PC-3 (cell line): ENCODE results near the gene GMDS. TPM values are rescaled to one million over a fixed set of nuclear protein-coding genes. Genes with fewer than 3 reads are reported as not detected.

ENCODE experiments used
- ATAC-seq: fragments of 200-7000 bp; cut with Tn5 transposase; 2 replicates; pipeline ENCODE4 v1.9.1; 2020; ENCODE audit warnings: mild to moderate bottlenecking, moderate library complexity
- BruUV-seq: library from RNA; stranded (reverse); fragments of 400-500 nt; replicated peaks from 2 replicates; lab custom pipeline; 2021; lab: Mats Ljungman, UMichigan
- CTCF ChIA-PET: fragments of 300-600 bp; sonication (Branson Sonifier 250); formaldehyde crosslinking; loops from one replicate; lab custom pipeline; 2022; ENCODE audit warnings: antibody characterized with exemption; lab: Charles Lee
- POLR2A ChIA-PET: fragments of 300-600 bp; sonication (Branson Sonifier 250); formaldehyde crosslinking; loops from one replicate; lab custom pipeline; 2022; ENCODE audit warnings: antibody characterized with exemption; ENCODE audit not compliant: unreplicated experiment; lab: Charles Lee
- DNase-seq: peaks from one replicate; pipeline ENCODE4 v3.0.0-alpha.2; 2015
- H2AFZ ChIP-seq: fragments of 300-600 bp; sonication (generic); 2 replicates; pipeline ENCODE4 v1.6.0; 2016; ENCODE audit warnings: antibody characterized with exemption, low read length
- H3F3A ChIP-seq: fragments of 300-600 bp; sonication (generic); one replicate; pipeline ENCODE4 v1.6.0; 2017; ENCODE audit warnings: antibody characterized with exemption, low read length, control low read depth, mild to moderate bottlenecking; ENCODE audit not compliant: unreplicated experiment
- H3K27ac ChIP-seq: fragments of 300-600 bp; sonication (generic); 2 replicates; pipeline ENCODE4 v1.5.1; 2016; ENCODE audit warnings: mild to moderate bottlenecking, low read length
- H3K27me3 ChIP-seq: fragments of 300-600 bp; sonication (generic); 2 replicates; pipeline ENCODE4 v1.6.1; 2016; ENCODE audit warnings: low read length, mixed read lengths
- H3K36me3 ChIP-seq: fragments of 300-600 bp; sonication (generic); 2 replicates; pipeline ENCODE4 v1.6.1; 2016; ENCODE audit warnings: low read depth, mixed run types, low read length, mixed read lengths
- H3K4me1 ChIP-seq: fragments of 300-600 bp; sonication (generic); 2 replicates; pipeline ENCODE4 v1.5.1; 2016; ENCODE audit warnings: low read length; ENCODE audit not compliant: insufficient read depth
- H3K4me2 ChIP-seq: fragments of 300-600 bp; sonication (generic); 2 replicates; pipeline ENCODE4 v1.6.0; 2016; ENCODE audit warnings: low read length
- H3K4me3 ChIP-seq: fragments of 300-600 bp; sonication (generic); 2 replicates; pipeline ENCODE4 v1.5.1; 2016; ENCODE audit warnings: mild to moderate bottlenecking, low read length, mixed read lengths
- H3K79me2 ChIP-seq: fragments of 300-600 bp; sonication (generic); 2 replicates; pipeline ENCODE4 v1.6.1; 2017; ENCODE audit warnings: low read length, mixed read lengths
- H3K9ac ChIP-seq: fragments of 300-600 bp; sonication (generic); 2 replicates; pipeline ENCODE4 v1.6.0; 2016; ENCODE audit warnings: mild to moderate bottlenecking, low read length
- H3K9me2 ChIP-seq: fragments of 300-600 bp; sonication (generic); replicated peaks from 2 replicates; pipeline ENCODE4 v1.6.1; 2016; ENCODE audit warnings: mixed run types, low read length, mixed read lengths
- H3K9me3 ChIP-seq: fragments of 300-600 bp; sonication (generic); 2 replicates; pipeline ENCODE4 v1.6.1; 2016; ENCODE audit warnings: low read length, mixed read lengths
- H4K20me1 ChIP-seq: fragments of 300-600 bp; sonication (generic); 2 replicates; pipeline ENCODE4 v1.6.1; 2016; ENCODE audit warnings: low read length, mixed read lengths
- CTCF ChIP-seq: fragments of 300-600 bp; sonication (generic); conservative IDR thresholded peaks from 2 replicates; pipeline ENCODE4 v1.5.1; 2017; ENCODE audit warnings: antibody characterized with exemption, low read depth, mild to moderate bottlenecking, low read length
- EZH2 ChIP-seq: fragments of 300-600 bp; sonication (generic); IDR thresholded peaks from one replicate; pipeline ENCODE4 v1.6.1; 2017; ENCODE audit warnings: antibody characterized with exemption, mild to moderate bottlenecking, low read length; ENCODE audit not compliant: unreplicated experiment
- EZH2phosphoT487 ChIP-seq: fragments of 300-600 bp; sonication (generic); IDR thresholded peaks from 2 replicates; pipeline ENCODE4 v1.6.1; 2018; ENCODE audit warnings: mild to moderate bottlenecking, antibody characterized with exemption, low read length, borderline replicate concordance
- intact Hi-C: fragments of 100-400 bp; cut with micrococcal nuclease; formaldehyde crosslinking; loops from 2 replicates; pipeline ENCODE4 v1.9.0; 2023
- total RNA-seq: library from RNA; depleted of rRNA; stranded (reverse); fragments of >200 nt; gene quantifications from 2 replicates; pipeline ENCODE4 v1.2.3, GENCODE V29; 2014

GMDS gene
- total RNA-seq, 1 experiment from 2014 or later: 18.3 TPM

- no peak for TF ChIP-seq EZH2
- ChIA-PET CTCF (no interaction called here), POLR2A (no interaction called here)
- Histone ChIP-seq H3K79me2 (no peaks in the 10 kb centered on the region), H3K36me3 (no peaks in the 10 kb centered on the region), H3K4me3 (no peak overlapping the region), H3K27ac (no peak overlapping the region), H3K9me2 (no peaks in the 10 kb centered on the region), H3K27me3 (no peaks in the 10 kb centered on the region), H3K4me2 (no peak overlapping the region), H3K9me3 (no peaks in the 10 kb centered on the region), H3K4me1 (no peaks in the 10 kb centered on the region), H2AFZ (no peak overlapping the region), H3F3A (no peaks in the 10 kb centered on the region), H4K20me1 (no peaks in the 10 kb centered on the region), H3K9ac (no peak overlapping the region)
- DNase-seq (no peak), ATAC-seq (no peak)
- BruUV-seq: no TSS peak
- intact Hi-C loops: no loop called here
These were observed 500.9 kb downstream of the GMDS start for GRCh38 chr6:1744543-1744942.

GRCh38 chr6:1739680-1740079, 505.7 kb downstream of the GMDS start:
- DNase-seq (no peak), ATAC-seq (no peak)
- BruUV-seq: no TSS peak
- no peaks in the 10 kb centered on the region for H3K36me3 ChIP-seq
- no peak overlapping the region for H3K9ac ChIP-seq
- ChIA-PET POLR2A (no interaction called here), CTCF (no interaction called here)
- H3K79me2 ChIP-seq: no peaks in the 10 kb centered on the region
- intact Hi-C loops: no loop called here
- no peak overlapping the region for H3K4me3 ChIP-seq
- H3K4me1 ChIP-seq: no peaks in the 10 kb centered on the region
- no peak overlapping the region for H3K27ac ChIP-seq
- no peaks in the 10 kb centered on the region for H3K9me3 ChIP-seq
- no peak overlapping the region for H3K4me2 ChIP-seq
- TF ChIP-seq EZH2phosphoT487 (no peak), EZH2 (no peak), CTCF (no peak)
- H3K27me3 ChIP-seq: no peaks in the 10 kb centered on the region
- no peaks in the 10 kb centered on the region for H3K9me2 ChIP-seq
- no peaks in the 10 kb centered on the region for H4K20me1 ChIP-seq
- H2AFZ ChIP-seq: no peak overlapping the region
- H3F3A ChIP-seq: no peaks in the 10 kb centered on the region

GRCh38 chr6:1739220-1739619, 506.2 kb downstream of the GMDS start:
- no peak overlapping the region for H3K9ac ChIP-seq
- H3K79me2 ChIP-seq: no peaks in the 10 kb centered on the region
- H3K4me1 ChIP-seq: no peaks in the 10 kb centered on the region
- H3K9me3 ChIP-seq: no peaks in the 10 kb centered on the region
- intact Hi-C loops: no loop called here
- ATAC-seq (no peak), DNase-seq (no peak)
- TF ChIP-seq EZH2 (no peak), CTCF (no peak), EZH2phosphoT487 (no peak)
- H3F3A ChIP-seq: no peaks in the 10 kb centered on the region
- no peak overlapping the region for H2AFZ ChIP-seq
- H3K9me2 ChIP-seq: no peaks in the 10 kb centered on the region
- POLR2A ChIA-PET: no interaction called here
- H4K20me1 ChIP-seq: no peaks in the 10 kb centered on the region
- H3K4me2 ChIP-seq: no peak overlapping the region
- no peak overlapping the region for H3K4me3 ChIP-seq
- H3K27me3 ChIP-seq: no peaks in the 10 kb centered on the region
- no peaks in the 10 kb centered on the region for H3K36me3 ChIP-seq
- CTCF ChIA-PET: no interaction called here
- no TSS peak for BruUV-seq
- H3K27ac ChIP-seq: no peak overlapping the region
